NCI-H2196 treated with DMSO at 0.1 percent for 48 hours (cell line): ENCODE data around the gene UXT.
"Not testable (repeated sequence)": the region's sequence is repeated elsewhere in the genome, so short reads cannot be mapped to it uniquely, and the experiment has no call there.

Experiments
- DNase-seq: peaks from one replicate; lab custom pipeline; 2025; ENCODE audit not compliant: unreplicated experiment; lab: John Stamatoyannopoulos, UW

UXT gene

GRCh38 chrX:47658684-47659420 is at the start of gene UXT:
TSS of gene UXT (minus strand) at chrX:47659180. CDS start at chrX:47658927, 253 bp downstream.
- peak; percentile 91 for DNase-seq

- DNase-seq = no peak
These were observed 48.2 kb upstream of the UXT start for GRCh38 chrX:47707031-47707780.

GRCh38 chrX:47706575-47706974 is 47.6 kb upstream of the UXT start:
- no peak for DNase-seq

- no peak for DNase-seq
These were observed 45.8 kb upstream of the UXT start for GRCh38 chrX:47704736-47705135.

DNA sequence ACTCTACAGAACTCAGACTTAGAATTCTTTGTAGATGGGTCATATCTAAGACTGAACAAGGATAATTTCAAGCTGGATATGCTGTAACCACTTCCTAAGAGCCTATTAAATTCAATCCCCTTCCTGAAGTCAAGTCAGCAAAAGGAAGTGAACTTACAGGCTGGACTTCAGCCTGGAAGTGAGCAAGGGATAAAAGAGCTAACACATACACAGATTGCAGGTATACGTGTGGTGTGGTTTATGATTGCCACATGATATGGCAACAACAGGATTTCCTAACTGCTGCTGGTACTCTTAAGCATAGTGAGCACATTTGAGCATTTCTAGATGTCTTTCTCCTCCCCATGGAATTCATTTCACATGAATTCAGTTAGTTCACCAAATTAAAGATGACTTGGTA is 38.2 kb upstream of the UXT start:
- no peak for DNase-seq

DNA sequence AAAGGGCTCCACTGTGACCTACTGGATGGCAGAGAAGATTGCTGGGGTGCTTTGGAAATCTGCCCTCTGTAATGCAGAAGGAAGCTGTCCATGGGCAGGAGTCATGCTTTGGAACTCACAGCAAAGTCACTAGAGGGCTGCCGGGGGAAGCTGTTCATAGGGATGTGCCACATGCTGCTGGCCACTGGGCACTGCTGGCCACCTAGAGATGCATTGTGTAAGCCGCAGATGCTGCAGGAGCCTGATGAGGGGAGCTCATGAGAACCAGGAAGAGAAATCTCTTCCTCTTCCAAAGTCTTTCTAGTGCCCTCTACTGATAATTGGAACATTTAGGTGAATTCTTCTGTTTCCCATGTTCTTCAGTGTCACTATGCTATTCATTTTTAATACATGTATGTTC is 31.2 kb upstream of the UXT start:
- no peak for DNase-seq

DNA sequence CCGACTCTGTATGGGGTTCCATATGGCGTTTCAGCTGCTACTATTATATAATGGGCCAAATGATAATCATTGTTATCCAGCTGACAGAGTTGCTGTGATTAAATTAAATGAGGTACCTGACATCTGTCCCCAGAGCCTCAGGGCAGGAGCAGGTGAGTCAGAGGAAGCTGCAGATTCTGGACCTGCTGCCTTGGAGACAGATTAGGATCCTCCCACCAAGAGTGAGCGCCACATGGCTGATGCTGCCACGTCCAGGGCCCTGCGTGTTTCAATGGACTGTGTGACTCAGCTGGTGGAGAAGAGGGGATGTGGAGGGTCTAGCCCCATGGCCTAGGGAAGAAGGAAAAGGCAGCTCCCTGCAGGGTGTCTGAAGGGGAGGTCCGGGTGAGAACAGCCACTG is 28.3 kb upstream of the UXT start:
- no peak for DNase-seq

DNA sequence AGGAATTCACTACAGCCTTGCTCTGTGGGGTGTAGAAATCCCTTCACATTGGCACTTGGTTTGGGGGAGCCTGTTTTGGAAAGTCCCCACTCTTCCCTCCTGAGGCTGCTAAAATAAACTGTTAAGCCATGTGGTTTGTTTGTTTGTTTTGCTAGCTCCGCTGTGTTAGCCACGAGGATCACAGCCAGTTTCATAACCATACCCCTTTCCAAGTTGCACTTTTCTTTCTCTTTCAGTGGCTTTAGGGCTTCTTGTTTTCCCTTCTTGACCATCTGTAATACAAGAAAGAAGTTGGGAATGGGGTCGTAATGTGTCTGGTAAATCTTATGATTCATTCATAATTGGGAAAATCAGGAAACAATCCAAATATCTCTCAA is 24.8 kb upstream of the UXT start:
- DNase-seq = no peak

DNA sequence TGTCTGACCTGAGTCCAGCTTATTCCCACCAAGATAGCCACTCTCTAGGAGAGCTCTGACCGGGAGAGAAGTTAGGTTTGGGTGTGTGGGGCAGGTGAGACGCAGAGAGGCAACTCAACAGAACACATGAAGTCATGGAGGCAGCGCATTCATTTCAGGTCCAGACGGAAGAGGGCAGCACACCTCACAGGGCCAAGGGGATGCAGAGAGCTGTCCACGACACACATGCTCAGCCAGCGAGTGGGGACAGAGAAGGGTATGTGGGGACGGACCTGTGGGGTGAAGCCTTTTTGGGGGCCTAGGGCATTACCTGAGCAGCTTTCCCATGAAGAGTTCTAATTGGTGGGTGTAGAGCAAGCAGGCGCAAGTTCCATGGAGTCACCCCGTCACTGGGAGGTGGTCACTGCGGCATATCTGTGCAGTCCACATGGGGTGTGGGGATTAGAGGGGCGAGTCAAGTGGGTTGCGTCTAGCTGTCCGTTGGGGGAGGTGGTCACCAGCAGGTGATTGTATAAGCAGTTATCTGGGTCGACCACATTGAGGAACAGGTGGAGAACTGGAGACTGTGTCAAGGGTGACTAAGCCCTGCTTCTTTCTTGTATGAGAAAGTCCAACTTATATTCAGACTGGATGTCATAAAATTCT is 24.3 kb upstream of the UXT start:
- DNase-seq = no peak

DNA sequence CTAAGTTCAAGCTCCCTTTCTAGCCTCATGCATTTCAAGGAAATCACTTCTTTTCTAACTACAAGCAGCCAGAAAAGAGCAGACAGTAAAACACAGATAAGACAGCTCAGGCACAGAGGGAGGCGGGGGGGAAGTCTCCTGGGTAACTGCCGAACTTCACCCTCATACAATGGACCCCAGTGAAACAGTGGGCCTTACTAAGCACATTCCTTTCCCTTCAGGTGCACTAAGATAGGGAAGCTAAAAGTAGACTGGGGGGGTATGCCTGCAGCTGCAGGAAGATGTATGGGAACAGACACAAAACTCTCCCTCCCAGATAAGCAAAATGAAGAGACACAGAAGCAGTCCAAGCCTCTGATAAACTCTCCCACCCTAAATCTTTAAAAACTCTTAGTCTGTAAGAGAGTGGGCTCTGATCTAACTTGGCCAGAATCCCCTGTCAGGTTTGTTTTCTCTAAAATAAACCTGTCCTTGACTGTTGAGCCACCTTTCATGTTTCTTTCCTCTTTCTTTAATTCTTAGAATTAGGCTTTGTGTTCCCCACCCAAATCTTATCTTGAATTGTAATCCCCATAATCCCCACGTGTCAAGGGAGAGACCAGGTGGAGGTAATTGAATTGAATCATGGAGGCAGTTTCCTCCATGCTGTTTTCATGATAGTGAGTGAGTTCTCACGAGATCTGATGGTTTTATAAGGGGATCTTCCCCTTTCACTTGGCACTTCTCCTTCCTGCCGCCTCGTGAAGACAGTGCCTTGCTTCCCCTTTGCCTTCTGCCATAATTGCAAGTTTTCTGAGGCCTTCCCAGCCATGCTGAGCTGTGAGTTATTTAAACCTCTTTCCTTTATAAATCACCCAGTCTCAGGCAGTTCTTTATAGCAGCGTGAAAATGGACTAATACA is 17.2 kb upstream of the UXT start:
- not testable (repeated sequence) for DNase-seq

- DNase-seq = no peak
These were observed 15.8 kb upstream of the UXT start for GRCh38 chrX:47674776-47675175.

GRCh38 chrX:47665797-47666196 is 6.8 kb upstream of the UXT start:
- not testable (repeated sequence) for DNase-seq

DNA sequence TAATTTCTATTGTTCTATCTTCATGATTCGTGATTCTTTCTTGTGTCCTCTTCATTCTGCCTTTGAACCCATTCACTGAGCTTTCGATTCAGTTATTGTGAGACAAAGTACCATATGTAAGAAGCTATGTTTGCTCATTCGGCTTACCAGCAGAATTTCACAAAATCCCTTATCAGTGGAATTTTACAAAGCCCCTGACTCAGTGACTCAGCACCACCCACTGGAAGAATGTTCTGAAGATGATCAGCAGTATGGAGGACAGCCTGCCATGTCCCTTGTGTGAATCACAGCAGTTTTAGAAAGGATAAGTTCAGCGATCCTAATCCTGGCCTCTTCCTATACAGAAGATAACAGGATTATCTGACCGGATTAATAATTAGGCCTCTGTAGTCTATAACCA is 5.8 kb upstream of the UXT start:
- DNase-seq = no peak

DNA sequence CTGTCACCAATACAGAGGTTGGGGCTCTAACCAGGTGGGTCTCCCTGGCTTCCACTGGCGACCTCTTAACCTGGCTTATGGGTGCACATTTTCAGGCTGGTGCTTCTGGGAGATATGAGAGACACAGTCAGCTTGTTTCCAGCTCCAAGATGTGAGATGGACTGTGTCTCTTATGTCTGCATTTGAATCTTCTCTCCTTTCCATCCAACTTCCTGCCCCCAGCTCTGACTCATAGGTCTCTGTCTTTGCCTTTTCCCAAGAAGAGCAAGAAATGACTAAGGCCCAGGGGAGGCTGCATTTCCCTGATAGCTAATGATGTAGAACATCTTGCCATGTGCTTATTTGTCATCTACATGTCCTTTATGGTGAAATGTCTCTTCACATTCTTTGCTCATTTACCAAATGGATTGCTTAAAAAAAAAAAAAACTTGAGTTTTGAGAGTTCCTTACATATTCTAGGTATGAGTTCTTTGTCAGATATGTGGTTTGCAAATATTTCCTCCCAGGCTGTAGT is 3.2 kb upstream of the UXT start:
- DNase-seq = no peak

- DNase-seq = no peak
These were observed 2.6 kb upstream of the UXT start for GRCh38 chrX:47661539-47661938.

- DNase-seq = no peak
These were observed 394 bp upstream of the UXT start for GRCh38 chrX:47659421-47659726.

GRCh38 chrX:47658301-47658683 is 688 bp downstream of the UXT start:
- DNase-seq = no peak

- no peak for DNase-seq
These were observed 7.7 kb downstream of the UXT start for GRCh38 chrX:47651043-47651905.

- peak; percentile 87 for DNase-seq
These were observed 8.6 kb downstream of the UXT start, which contains the start of gene ELK1 for GRCh38 chrX:47650164-47651042. TSS of gene ELK1 (minus strand) at chrX:47650563. CDS start at chrX:47641441, 9,122 bp downstream.
